Glutamatergic neuron (in vitro differentiated cells): Measurements from ENCODE around the gene DLG2. TPM values are rescaled to one million over a fixed set of nuclear protein-coding genes. Genes with fewer than 3 reads are reported as not detected.

ENCODE experiments used
- DNase-seq: peaks from one replicate; pipeline ENCODE4 v3.0.0; 2022
- H3K27ac Mint-ChIP-seq: one replicate; pipeline ENCODE4 v1.8.0; 2020; ENCODE audit warnings: mild to moderate bottlenecking, mixed read lengths, inconsistent platforms; ENCODE audit not compliant: unreplicated experiment
- H3K27me3 Mint-ChIP-seq: one replicate; pipeline ENCODE4 v1.8.0; 2020; ENCODE audit warnings: mild to moderate bottlenecking, moderate library complexity, mixed read lengths, inconsistent platforms; ENCODE audit not compliant: unreplicated experiment
- H3K36me3 Mint-ChIP-seq: one replicate; pipeline ENCODE4 v1.8.0; 2020; ENCODE audit warnings: mild to moderate bottlenecking, mixed read lengths, inconsistent platforms; ENCODE audit not compliant: unreplicated experiment
- H3K4me1 Mint-ChIP-seq: one replicate; pipeline ENCODE4 v1.8.0; 2020; ENCODE audit warnings: mild to moderate bottlenecking, low read depth, mixed read lengths, inconsistent platforms; ENCODE audit not compliant: unreplicated experiment
- H3K4me3 Mint-ChIP-seq: one replicate; pipeline ENCODE4 v1.8.0; 2020; ENCODE audit warnings: mild to moderate bottlenecking, mixed read lengths, inconsistent platforms; ENCODE audit not compliant: unreplicated experiment
- H3K9me3 Mint-ChIP-seq: one replicate; pipeline ENCODE4 v1.8.0; 2020; ENCODE audit warnings: mild to moderate bottlenecking, moderate library complexity, mixed read lengths, inconsistent platforms; ENCODE audit not compliant: unreplicated experiment
- total RNA-seq: library from RNA; stranded (reverse); fragmentation: NEBNext Ultra II Directional; extraction: Animal tissue kit (Norgen Biotek cat#: 25700); gene quantifications from one replicate; pipeline ENCODE4 v1.2.1, GENCODE V29; 2021; ENCODE audit not compliant: unreplicated experiment
- TF ChIP-seq, protein P1 (sequence below): fragments of 200-600 bp; sonication (generic); IDR thresholded peaks from one replicate; pipeline ENCODE4 v1.5.0; 2021; ENCODE audit not compliant: partially characterized antibody, unreplicated experiment

Gene DLG2
- total RNA-seq, 1 donor from 2014 or later = 2.9 TPM

DNA sequence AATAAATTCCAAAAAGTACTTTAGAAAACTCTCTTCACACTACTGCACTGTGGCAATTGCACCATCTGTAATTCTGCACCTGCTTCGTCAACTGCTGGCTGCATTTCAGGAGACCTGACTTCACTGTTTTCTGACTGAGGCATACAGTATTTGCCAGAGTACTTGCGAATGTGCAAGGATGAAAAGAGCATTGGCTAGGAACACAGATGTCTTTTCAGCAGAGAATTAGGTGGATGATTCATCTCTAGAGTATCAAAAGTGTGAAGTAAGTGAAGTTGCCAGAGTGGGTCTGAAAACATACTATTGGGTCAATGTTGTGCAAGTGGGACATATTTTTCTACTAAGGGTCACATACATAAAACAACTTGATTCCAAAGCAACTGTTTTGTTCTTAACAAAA is 1913.4 kb downstream of the DLG2 start:
- Mint-ChIP-seq H3K4me3 (no peak overlapping the region), H3K4me1 (no peaks in the 10 kb centered on the region), H3K27ac (no peak overlapping the region), H3K27me3 (peaks cover 2% of the 10 kb centered on the region), H3K9me3 (no peaks in the 10 kb centered on the region), H3K36me3 (no peaks in the 10 kb centered on the region)
- TF ChIP-seq, protein P1, sequence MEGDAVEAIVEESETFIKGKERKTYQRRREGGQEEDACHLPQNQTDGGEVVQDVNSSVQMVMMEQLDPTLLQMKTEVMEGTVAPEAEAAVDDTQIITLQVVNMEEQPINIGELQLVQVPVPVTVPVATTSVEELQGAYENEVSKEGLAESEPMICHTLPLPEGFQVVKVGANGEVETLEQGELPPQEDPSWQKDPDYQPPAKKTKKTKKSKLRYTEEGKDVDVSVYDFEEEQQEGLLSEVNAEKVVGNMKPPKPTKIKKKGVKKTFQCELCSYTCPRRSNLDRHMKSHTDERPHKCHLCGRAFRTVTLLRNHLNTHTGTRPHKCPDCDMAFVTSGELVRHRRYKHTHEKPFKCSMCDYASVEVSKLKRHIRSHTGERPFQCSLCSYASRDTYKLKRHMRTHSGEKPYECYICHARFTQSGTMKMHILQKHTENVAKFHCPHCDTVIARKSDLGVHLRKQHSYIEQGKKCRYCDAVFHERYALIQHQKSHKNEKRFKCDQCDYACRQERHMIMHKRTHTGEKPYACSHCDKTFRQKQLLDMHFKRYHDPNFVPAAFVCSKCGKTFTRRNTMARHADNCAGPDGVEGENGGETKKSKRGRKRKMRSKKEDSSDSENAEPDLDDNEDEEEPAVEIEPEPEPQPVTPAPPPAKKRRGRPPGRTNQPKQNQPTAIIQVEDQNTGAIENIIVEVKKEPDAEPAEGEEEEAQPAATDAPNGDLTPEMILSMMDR = no peak
- DNase-seq = no peak

DNA sequence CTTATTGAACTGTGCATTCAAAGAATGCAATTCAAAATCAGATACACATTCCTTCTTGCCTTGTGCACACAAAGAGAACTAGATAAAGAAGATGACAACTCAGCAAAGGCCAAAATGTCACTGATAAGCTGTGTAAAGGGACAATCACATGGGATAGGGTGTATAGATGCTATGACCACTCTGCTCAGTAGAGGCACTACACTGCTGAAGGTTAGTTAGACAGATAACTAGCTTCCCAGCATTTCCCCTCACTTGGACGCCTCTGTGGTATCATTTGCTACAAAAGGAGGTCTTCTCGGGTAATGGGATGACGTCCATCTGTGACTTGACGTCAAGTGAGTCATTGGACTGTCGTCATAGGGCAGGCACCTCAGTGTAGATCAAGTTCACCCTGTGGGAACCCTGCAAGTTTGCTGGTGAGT is 1916.0 kb downstream of the DLG2 start:
- Mint-ChIP-seq H3K4me3 (no peak overlapping the region), H3K9me3 (no peaks in the 10 kb centered on the region), H3K27me3 (peaks cover 2% of the 10 kb centered on the region), H3K36me3 (no peaks in the 10 kb centered on the region), H3K27ac (no peak overlapping the region), H3K4me1 (no peaks in the 10 kb centered on the region)
- TF ChIP-seq, protein P1 = no peak
- no peak for DNase-seq

- H3K4me3 Mint-ChIP-seq = no peak overlapping the region
Measured at GRCh38 chr11:83709434-83709833, 1917.7 kb downstream of the DLG2 start.

DNA sequence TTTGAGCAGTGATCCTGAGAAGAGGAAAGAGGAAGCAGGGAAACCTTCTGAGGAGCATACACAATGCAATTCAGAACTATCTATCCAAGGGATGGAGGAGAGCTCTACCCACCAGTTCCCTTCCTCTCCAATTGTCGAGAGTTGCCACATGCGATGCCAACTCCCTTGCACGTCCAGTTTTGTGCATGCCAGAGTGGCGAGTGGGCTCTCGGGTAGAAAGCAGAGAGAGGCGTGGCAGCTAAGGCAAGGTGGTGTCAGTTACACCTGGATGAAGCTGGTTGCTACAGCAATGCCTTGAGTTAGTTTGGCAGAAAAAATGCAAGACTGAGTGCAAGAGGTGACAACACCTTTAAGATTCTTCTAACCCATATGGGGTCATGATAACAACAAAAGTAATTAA is 1920.6 kb downstream of the DLG2 start:
- H3K4me3 Mint-ChIP-seq = no peak overlapping the region
- no peaks in the 10 kb centered on the region for H3K36me3 Mint-ChIP-seq
- DNase-seq = no peak
- TF ChIP-seq, protein P1 = no peak
- no peaks in the 10 kb centered on the region for H3K9me3 Mint-ChIP-seq
- H3K27me3 Mint-ChIP-seq = peaks cover 2% of the 10 kb centered on the region
- peaks cover 3% of the 10 kb centered on the region for H3K4me1 Mint-ChIP-seq
- no peak overlapping the region for H3K27ac Mint-ChIP-seq

More at GRCh38 chr11:83709434-83709833, 1917.7 kb downstream of the DLG2 start:
- no peaks in the 10 kb centered on the region for H3K9me3 Mint-ChIP-seq
- TF ChIP-seq, protein P1 = no peak
- H3K36me3 Mint-ChIP-seq = no peaks in the 10 kb centered on the region
- no peak for DNase-seq
- no peaks in the 10 kb centered on the region for H3K4me1 Mint-ChIP-seq
- no peak overlapping the region for H3K27ac Mint-ChIP-seq
- peaks cover 2% of the 10 kb centered on the region for H3K27me3 Mint-ChIP-seq

GRCh38 chr11:83702796-83703195 is 1924.3 kb downstream of the DLG2 start:
- TF ChIP-seq, protein P1 = no peak
- H3K9me3 Mint-ChIP-seq = no peaks in the 10 kb centered on the region
- no peak overlapping the region for H3K4me3 Mint-ChIP-seq
- H3K4me1 Mint-ChIP-seq = peaks cover 3% of the 10 kb centered on the region
- no peaks in the 10 kb centered on the region for H3K36me3 Mint-ChIP-seq
- no peak overlapping the region for H3K27ac Mint-ChIP-seq
- no peaks in the 10 kb centered on the region for H3K27me3 Mint-ChIP-seq
- no peak for DNase-seq
